H1 (cell line): ENCODE measurements around the gene FAM83F. TPM values are rescaled to one million over a fixed set of nuclear protein-coding genes. Genes with fewer than 3 reads are reported as not detected.

Experiments used
- CTCF ChIA-PET: fragments of 300-600 bp; sonication (Branson Sonifier 250); formaldehyde crosslinking; loops from one replicate; lab custom pipeline; 2021; ENCODE audit not compliant: partially characterized antibody; lab: Charles Lee
- POLR2A ChIA-PET: fragments of 300-600 bp; sonication (Branson Sonifier 250); formaldehyde crosslinking; loops from one replicate; lab custom pipeline; 2021; ENCODE audit warnings: inconsistent platforms; ENCODE audit not compliant: partially characterized antibody; lab: Charles Lee
- DNase-seq, 2 experiments: peaks; one replicate each; pipeline versions ENCODE4 v3.0.0 to v3.0.0-alpha.2; 2010 to 2022; ENCODE audit warnings: low spot score in 2 of 2, low read depth in 1 of 2, mixed read lengths in 1 of 2
- FAIRE-seq: peaks from 2 replicates; lab custom pipeline; 2011; peaks lifted over from hg19 to GRCh38; lab: Jason Lieb, UNC
- H2AFZ ChIP-seq: 2 replicates; pipeline ENCODE4 v1.8.1; 2012; ENCODE audit warnings: low read length, inconsistent platforms
- H2AK5ac ChIP-seq: 2 replicates; pipeline ENCODE4 v1.6.1; 2013; ENCODE audit warnings: low read depth, low read length
- H2BK120ac ChIP-seq: replicated peaks from 2 replicates; pipeline ENCODE3; 2013; ENCODE audit warnings: low read depth, low read length, inconsistent platforms
- H2BK12ac ChIP-seq: 2 replicates; pipeline ENCODE4 v1.6.1; 2013; ENCODE audit warnings: low read depth, low read length
- H2BK15ac ChIP-seq: 2 replicates; pipeline ENCODE4 v1.6.1; 2013; ENCODE audit warnings: low read length
- H2BK20ac ChIP-seq: 2 replicates; pipeline ENCODE4 v1.6.1; 2013; ENCODE audit warnings: low read length
- H2BK5ac ChIP-seq: 2 replicates; pipeline ENCODE4 v1.6.1; 2013; ENCODE audit warnings: low read depth, low read length
- H3K14ac ChIP-seq: 2 replicates; pipeline ENCODE4 v1.6.1; 2013; ENCODE audit warnings: inconsistent platforms; ENCODE audit not compliant: insufficient read length
- H3K18ac ChIP-seq: 2 replicates; pipeline ENCODE4 v1.6.1; 2013; ENCODE audit warnings: low read length; ENCODE audit errors: extremely low read depth
- H3K23ac ChIP-seq: 2 replicates; pipeline ENCODE4 v1.6.1; 2013; ENCODE audit warnings: inconsistent platforms; ENCODE audit not compliant: insufficient read length
- H3K23me2 ChIP-seq: 2 replicates; pipeline ENCODE4 v1.6.1; 2013; ENCODE audit warnings: low read depth, low read length
- H3K27ac ChIP-seq: 2 replicates; pipeline ENCODE4 v1.6.1; 2011; ENCODE audit warnings: low read depth, low read length, inconsistent platforms
- H3K27me3 ChIP-seq, 4 experiments: replicated peaks in 1 of 4; 1 replicate in 1 of 4; 2 replicates in 3 of 4; pipeline versions ENCODE4 v1.6.1 to v1.8.1; 2011 to 2013; ENCODE audit warnings: low read length in 3 of 4, mild to moderate bottlenecking in 3 of 4, inconsistent platforms in 2 of 4, mixed read lengths in 2 of 4, moderate library complexity in 1 of 4; ENCODE audit not compliant: control insufficient read depth in 3 of 4, insufficient read depth in 3 of 4; ENCODE audit errors: extremely low read depth in 1 of 4
- H3K36me3 ChIP-seq, 4 experiments: 2 replicates each; pipeline versions ENCODE4 v1.6.1 to v1.8.1; 2011 to 2013; ENCODE audit warnings: mild to moderate bottlenecking in 4 of 4, low read length in 3 of 4, moderate library complexity in 2 of 4, control low read depth in 1 of 4, inconsistent platforms in 1 of 4; ENCODE audit not compliant: insufficient read depth in 4 of 4, control insufficient read depth in 2 of 4
- H3K4ac ChIP-seq: replicated peaks from 2 replicates; pipeline ENCODE3; 2013; ENCODE audit warnings: low read length, low read depth, mixed read lengths, inconsistent platforms; ENCODE audit not compliant: insufficient read length
- H3K4me1 ChIP-seq, 4 experiments: replicated peaks in 1 of 4; 1 replicate in 1 of 4; 2 replicates in 3 of 4; pipeline versions ENCODE4 v1.6.1 to v1.8.1; 2011 to 2013; ENCODE audit warnings: low read length in 3 of 4, inconsistent platforms in 2 of 4, mixed read lengths in 1 of 4; ENCODE audit not compliant: insufficient read depth in 4 of 4, control insufficient read depth in 3 of 4
- H3K4me2 ChIP-seq, 2 experiments: 2 replicates each; pipeline versions ENCODE4 v1.6.1 to v1.8.1; 2011 to 2013; ENCODE audit warnings: low read depth in 2 of 2, low read length in 2 of 2, control low read depth in 1 of 2, inconsistent platforms in 1 of 2, mild to moderate bottlenecking in 1 of 2; ENCODE audit not compliant: insufficient read depth in 1 of 2
- H3K4me3 ChIP-seq, 4 experiments: fragments of 200-600, 300-600 bp in 1 of 4; sonication (generic), shearing (Covaris generic), sonication (Bioruptor Twin) in 1 of 4; 2 replicates each; pipeline versions ENCODE4 v1.5.1 to v1.8.1; 2011 to 2016; ENCODE audit warnings: low read length in 4 of 4, low read depth in 3 of 4, control low read depth in 2 of 4, inconsistent platforms in 2 of 4, mild to moderate bottlenecking in 2 of 4, mixed read lengths in 1 of 4, moderate library complexity in 1 of 4; ENCODE audit not compliant: insufficient read depth in 2 of 4; ENCODE audit errors: extremely low read depth in 1 of 4
- H3K56ac ChIP-seq: replicated peaks from 2 replicates; pipeline ENCODE3; 2013; ENCODE audit warnings: low read depth, mild to moderate bottlenecking, mixed read lengths, low read length, inconsistent platforms; ENCODE audit not compliant: insufficient read length
- H3K79me1 ChIP-seq: 2 replicates; pipeline ENCODE4 v1.6.1; 2013; ENCODE audit warnings: low read depth, low read length, control low read depth
- H3K79me2 ChIP-seq, 2 experiments: 2 replicates each; pipeline versions ENCODE4 v1.6.1 to v1.8.1; 2012 to 2013; ENCODE audit warnings: low read length in 2 of 2, mild to moderate bottlenecking in 2 of 2, inconsistent platforms in 1 of 2; ENCODE audit not compliant: insufficient read depth in 2 of 2, control insufficient read depth in 1 of 2
- H3K9ac ChIP-seq, 4 experiments: replicated peaks in 1 of 4; 1 replicate in 1 of 4; 2 replicates in 3 of 4; pipeline versions ENCODE4 v1.6.1 to v1.8.1; 2011 to 2013; ENCODE audit warnings: low read depth in 3 of 4, low read length in 3 of 4, control low read depth in 2 of 4, mild to moderate bottlenecking in 2 of 4, moderate library complexity in 2 of 4, inconsistent platforms in 1 of 4; ENCODE audit errors: extremely low read depth in 1 of 4
- H3K9me3 ChIP-seq, 2 experiments: 2 replicates each; pipeline versions ENCODE4 v1.6.1 to v1.8.1; 2012 to 2013; ENCODE audit warnings: mild to moderate bottlenecking in 2 of 2, moderate library complexity in 2 of 2, control low read depth in 1 of 2, inconsistent platforms in 1 of 2, low read depth in 1 of 2, low read length in 1 of 2, mixed read lengths in 1 of 2; ENCODE audit not compliant: insufficient read depth in 2 of 2
- H4K20me1 ChIP-seq, 2 experiments: replicated peaks in 1 of 2; 2 replicates each; pipeline versions ENCODE3 to v1.8.1; 2011 to 2013; ENCODE audit warnings: inconsistent platforms in 2 of 2, low read length in 2 of 2, mild to moderate bottlenecking in 1 of 2; ENCODE audit not compliant: insufficient read depth in 2 of 2, control insufficient read depth in 1 of 2
- H4K5ac ChIP-seq: 2 replicates; pipeline ENCODE4 v1.6.1; 2013; ENCODE audit warnings: low read length, low read depth, mixed read lengths, inconsistent platforms; ENCODE audit not compliant: insufficient read length
- H4K8ac ChIP-seq: 2 replicates; pipeline ENCODE4 v1.8.0; 2013; ENCODE audit warnings: mild to moderate bottlenecking, moderate library complexity, low read length, inconsistent platforms; ENCODE audit not compliant: insufficient read depth; ENCODE audit errors: extremely low read depth
- H4K91ac ChIP-seq: replicated peaks from 2 replicates; pipeline ENCODE3; 2013; ENCODE audit warnings: low read length, mixed read lengths, inconsistent platforms; ENCODE audit not compliant: insufficient read length
- CHD1 ChIP-seq: IDR thresholded peaks from 2 replicates; pipeline ENCODE4 v1.6.1; 2012; ENCODE audit warnings: low read depth, low read length, improper control_type of control experiment
- GABPA ChIP-seq: IDR thresholded peaks from 2 replicates; pipeline ENCODE4 v1.6.1; 2011; ENCODE audit warnings: mild to moderate bottlenecking, low read length, moderate library complexity, borderline replicate concordance; ENCODE audit not compliant: insufficient read depth
- JUND ChIP-seq: IDR thresholded peaks from 2 replicates; pipeline ENCODE4 v1.6.1; 2011; ENCODE audit warnings: mild to moderate bottlenecking, improper control_type of control experiment, low read length
- KDM1A ChIP-seq: fragments of 200-600, 300-600 bp; sonication (generic); IDR thresholded peaks from 2 replicates; pipeline ENCODE4 v1.7.1; 2016; ENCODE audit warnings: mild to moderate bottlenecking, low read length, borderline replicate concordance
- KDM5A ChIP-seq: fragments of 200-600 bp; IDR thresholded peaks from 2 replicates; pipeline ENCODE4 v1.7.1; 2012; ENCODE audit warnings: mild to moderate bottlenecking, low read length, inconsistent platforms, mixed read lengths
- POLR2AphosphoS5 ChIP-seq: IDR thresholded peaks from 2 replicates; pipeline ENCODE4 v1.6.1; 2011; ENCODE audit warnings: low read depth, low read length
- RFX5 ChIP-seq: IDR thresholded peaks from 2 replicates; pipeline ENCODE4 v1.6.1; 2011; ENCODE audit warnings: low read depth, low read length, improper control_type of control experiment, borderline replicate concordance
- SIX5 ChIP-seq: IDR thresholded peaks from 2 replicates; pipeline ENCODE4 v1.6.1; 2011; ENCODE audit warnings: mild to moderate bottlenecking, low read depth, low read length
- SRF ChIP-seq: IDR thresholded peaks from 2 replicates; pipeline ENCODE4 v1.6.1; 2011; ENCODE audit warnings: mild to moderate bottlenecking, low read depth, low read length, moderate library complexity
- WGBS, 2 experiments: shearing (Covaris generic) in 1 of 2; methylation state at CpG; one replicate each; pipeline versions ENCODE4 v1.1.6 to v1.1.7; 2013 to 2015; ENCODE audit warnings: low lambda C conversion rate in 2 of 2, mixed read lengths in 2 of 2, inconsistent platforms in 1 of 2, low coverage in 1 of 2, missing lambda C conversion rate in 1 of 2; ENCODE audit not compliant: insufficient replicate concordance in 2 of 2, insufficient coverage in 1 of 2, insufficient read length in 1 of 2; ENCODE audit errors: extremely low coverage in 1 of 2, missing lambda C conversion rate in 1 of 2; 5-methylcytosine and 5-hydroxymethylcytosine counted together
- polyA plus RNA-seq, 7 experiments: library from polyadenylated mRNA; depleted of rRNA in 3 of 7; stranded (reverse) in 5 of 7; unstranded in 2 of 7; fragments of >200 nt in 5 of 7; fragments of 200-250 nt in 2 of 7; gene quantifications; 1 replicate in 5 of 7; 2 replicates in 1 of 7; 4 replicates in 1 of 7; pipeline versions ENCODE4 v1.2.1 to v1.2.3, GENCODE V29; 2011 to 2013; ENCODE audit warnings: missing spikeins in 2 of 7, mixed read lengths in 2 of 7
- total RNA-seq: library from RNA; stranded (reverse); fragmentation: NEBNext Ultra II Directional; extraction: Animal tissue kit (Norgen Biotek cat#: 25700); gene quantifications from 2 replicates; pipeline ENCODE4 v1.2.1, GENCODE V29; 2021

Gene FAM83F
- total and polyA plus RNA-seq, 2 of the 8 experiments (the other 6 are each of a cell fraction or from before 2014, with no cell fraction given), result 8.6 to 18.9 TPM

DNA sequence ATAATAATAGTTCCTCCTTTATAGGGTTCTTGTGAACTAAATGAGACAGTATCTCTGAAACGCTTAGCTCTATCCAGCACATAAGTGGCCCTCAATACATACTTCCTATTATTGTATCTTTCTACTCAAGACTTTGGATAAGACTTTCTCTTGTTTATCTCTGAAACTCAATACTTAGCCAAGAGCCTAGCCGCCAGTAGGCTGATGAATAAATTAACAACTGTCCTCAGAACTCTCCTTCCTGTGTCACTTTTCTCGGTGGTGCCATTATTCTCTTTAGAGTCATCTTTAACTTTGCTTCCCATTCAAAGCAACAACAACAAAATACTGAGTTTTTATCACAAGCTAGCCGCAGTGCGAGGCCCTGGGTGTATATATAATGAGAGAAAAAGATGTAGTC lies 86.9 kb downstream of the FAM83F start:
- H2AK5ac ChIP-seq, result no peak overlapping the region
- WGBS, 2 experiments, result 81% methylated on average over 5 of the region's 5 CpGs; no CpG with 5 or more reads in 1 of the 2 experiments
- no peak overlapping the region for H4K5ac ChIP-seq
- ChIA-PET POLR2A (interaction anchor here (0.5 kb wide), 1 partner anchor 757 kb away, joined by 3 read pairs; no protein-coding TSS in a partner anchor), CTCF (no interaction called here)
- no peaks in the 10 kb centered on the region; the same call in 1 of the 2 replicates for H3K79me1 ChIP-seq
- peaks cover 0 to 13% (median 10%) of the 10 kb centered on the region in 4 experiments; a peak in 6 of 7 replicates for H3K4me1 ChIP-seq
- no peak for TF ChIP-seq KDM5A
- TF ChIP-seq POLR2AphosphoS5, result no peak
- TF ChIP-seq SRF, result no peak
- no peak for TF ChIP-seq RFX5
- no peak for TF ChIP-seq SIX5
- no peak for TF ChIP-seq CHD1
- no peak for TF ChIP-seq JUND
- no peak for TF ChIP-seq KDM1A
- no peak for TF ChIP-seq GABPA
- H3K27me3 ChIP-seq, result no peaks in the 10 kb centered on the region
- H4K8ac ChIP-seq, result no peak overlapping the region
- H2BK120ac ChIP-seq, result no peak overlapping the region
- H3K4ac ChIP-seq, result no peak overlapping the region
- H3K36me3 ChIP-seq, result no peaks in the 10 kb centered on the region
- H2BK20ac ChIP-seq, result no peak overlapping the region
- no peak overlapping the region for H2BK12ac ChIP-seq
- no peak overlapping the region for H2BK5ac ChIP-seq
- FAIRE-seq (no peak), DNase-seq (no peak)
- H3K9ac ChIP-seq, result no peak overlapping the region
- H2BK15ac ChIP-seq, result no peak overlapping the region
- H3K23ac ChIP-seq, result no peak overlapping the region
- H3K9me3 ChIP-seq, result no peaks in the 10 kb centered on the region
- no peak overlapping the region for H3K27ac ChIP-seq
- no peak overlapping the region for H2AFZ ChIP-seq
- H4K91ac ChIP-seq, result no peak overlapping the region
- H4K20me1 ChIP-seq, result peaks cover 3 to 7% of the 10 kb centered on the region in 2 experiments
- H3K79me2 ChIP-seq, result peaks cover 0 to 32% of the 10 kb centered on the region in 2 experiments; a peak in 2 of 4 replicates
- H3K4me3 ChIP-seq, result no peak overlapping the region
- no peak overlapping the region for H3K56ac ChIP-seq
- H3K4me2 ChIP-seq, result no peak overlapping the region
- H3K23me2 ChIP-seq, result peaks cover 2% of the 10 kb centered on the region; the same call in 1 of the 2 replicates
- no peak overlapping the region for H3K14ac ChIP-seq
- H3K18ac ChIP-seq, result no peak overlapping the region
